K562 (cell line): ENCODE measurements around the gene HECW1. TPM values are rescaled to one million over a fixed set of nuclear protein-coding genes. Genes with fewer than 3 reads are reported as not detected.

Experiments used
- PCBP1 ChIP-seq: fragments of 200-400 bp; formaldehyde crosslinking; IDR thresholded peaks from 2 replicates; pipeline ENCODE4 v1.6.1; 2018; ENCODE audit warnings: mild to moderate bottlenecking, low read depth, low read length; ENCODE audit not compliant: poor library complexity, severe bottlenecking
- PML ChIP-seq: IDR thresholded peaks from 2 replicates; pipeline ENCODE4 v1.6.1; 2012; ENCODE audit warnings: low read length, inconsistent platforms
- RBBP5 ChIP-seq: fragments of 200-600 bp; sonication (generic); IDR thresholded peaks from 2 replicates; pipeline ENCODE4 v1.6.1; 2012; ENCODE audit warnings: borderline replicate concordance, mild to moderate bottlenecking, low read length, control low read depth, inconsistent platforms; ENCODE audit not compliant: insufficient read depth, poor library complexity, severe bottlenecking
- SMAD4 ChIP-seq: fragments of 250-450 bp; sonication (Bioruptor Pico); conservative IDR thresholded peaks from 2 replicates; pipeline ENCODE4 v1.8.0; 2021; ENCODE audit warnings: inconsistent platforms, mild to moderate bottlenecking, moderate library complexity
- U2AF1 ChIP-seq: fragments of 200-400 bp; formaldehyde crosslinking; optimal IDR thresholded peaks from 2 replicates; pipeline ENCODE3; 2017; ENCODE audit warnings: mild to moderate bottlenecking, low read depth, low read length, moderate library complexity
- polyA plus RNA-seq, 8 experiments: library from polyadenylated mRNA; depleted of rRNA in 4 of 8; stranded (reverse) in 5 of 8; unstranded in 3 of 8; fragments of >200 nt; fragmentation: Nextera tagmentation in 2 of 8; fragmentation: Illumina TruSeq in 1 of 8; extraction: Ambion mirVana in 2 of 8; extraction: Trizol in 1 of 8; gene quantifications; 2 replicates each; pipeline versions ENCODE4 v1.2.1 to v1.2.3, GENCODE V29; 2011 to 2014; ENCODE audit warnings: inconsistent platforms in 1 of 8, missing spikeins in 1 of 8
- total RNA-seq, 7 experiments: library from RNA; depleted of rRNA in 6 of 7; stranded (reverse); fragments of >200 nt in 6 of 7; fragmentation: Illumina TruSeq in 2 of 7; extraction: Trizol in 2 of 7; gene quantifications; 2 replicates each; pipeline versions ENCODE4 v1.2.1 to v1.2.3, GENCODE V29; 2011 to 2021; ENCODE audit warnings: low replicate concordance in 1 of 7
- TF ChIP-seq, protein P1 (sequence below): fragments of 450-650 bp; IDR thresholded peaks from 2 replicates; pipeline ENCODE4 v1.6.1; 2016; ENCODE audit warnings: mild to moderate bottlenecking, moderate library complexity
- TF ChIP-seq, protein P2 (sequence below): fragments of 450-650 bp; IDR thresholded peaks from 2 replicates; pipeline ENCODE4 v1.7.1; 2018; ENCODE audit warnings: mild to moderate bottlenecking, low read depth; ENCODE audit not compliant: partially characterized antibody
- TF ChIP-seq, protein P3 (sequence below): fragments of 200-800 bp; sonication (Bioruptor generic); IDR thresholded peaks from 2 replicates; pipeline ENCODE4 v1.6.1; 2017; ENCODE audit warnings: missing genetic modification characterization, missing compliant biosample characterization

The HECW1 gene
- total and polyA plus RNA-seq, 9 of the 15 experiments (the other 6 are each of a cell fraction or from before 2014, with no cell fraction given) = 0.07 to 0.31 (median 0.13) TPM; not detected in 4

DNA sequence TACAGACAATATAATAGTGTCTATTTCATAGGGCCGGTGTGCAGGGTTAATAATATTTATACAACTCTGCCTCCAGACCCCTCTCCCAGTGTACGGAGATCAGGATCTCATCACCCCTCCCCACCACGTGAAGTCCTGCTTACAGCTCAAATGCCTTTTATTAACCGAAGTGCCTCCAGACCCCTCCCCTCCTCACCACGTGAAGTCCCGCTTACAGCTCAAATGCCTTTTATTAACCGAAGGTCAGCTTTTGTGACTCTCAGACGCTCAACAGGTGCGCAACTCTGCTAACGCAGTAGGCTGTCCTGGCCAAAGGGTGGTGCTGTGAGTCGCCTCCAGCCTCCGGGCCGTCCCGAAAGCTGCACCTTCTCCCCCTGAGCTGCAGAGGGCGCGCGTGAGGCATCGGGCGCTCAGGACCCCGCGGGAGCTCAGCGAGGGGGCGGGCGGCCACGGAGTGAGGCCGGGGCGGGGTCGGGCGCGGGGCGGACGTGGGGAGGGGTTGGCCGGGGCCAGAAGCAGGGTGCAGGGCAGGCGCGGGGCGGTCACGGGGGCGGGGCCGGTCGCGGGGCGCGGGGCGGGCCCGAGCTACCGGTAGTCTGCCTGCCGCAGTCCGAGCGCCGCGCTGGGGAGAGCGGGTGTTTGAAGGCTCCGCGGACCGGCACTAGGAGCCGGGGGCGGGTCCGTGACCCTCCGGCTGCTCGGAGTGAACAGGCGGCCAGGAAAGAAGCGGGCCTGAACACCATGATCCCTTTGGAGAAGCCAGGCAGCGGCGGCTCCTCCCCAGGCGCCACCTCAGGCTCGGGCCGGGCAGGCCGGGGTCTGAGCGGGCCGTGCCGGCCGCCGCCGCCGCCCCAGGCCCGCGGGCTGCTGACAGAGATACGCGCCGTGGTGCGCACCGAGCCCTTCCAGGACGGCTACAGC is 470.3 kb downstream of the HECW1 start, which contains the start of gene STK17A (continued):
- TF ChIP-seq, protein P1, sequence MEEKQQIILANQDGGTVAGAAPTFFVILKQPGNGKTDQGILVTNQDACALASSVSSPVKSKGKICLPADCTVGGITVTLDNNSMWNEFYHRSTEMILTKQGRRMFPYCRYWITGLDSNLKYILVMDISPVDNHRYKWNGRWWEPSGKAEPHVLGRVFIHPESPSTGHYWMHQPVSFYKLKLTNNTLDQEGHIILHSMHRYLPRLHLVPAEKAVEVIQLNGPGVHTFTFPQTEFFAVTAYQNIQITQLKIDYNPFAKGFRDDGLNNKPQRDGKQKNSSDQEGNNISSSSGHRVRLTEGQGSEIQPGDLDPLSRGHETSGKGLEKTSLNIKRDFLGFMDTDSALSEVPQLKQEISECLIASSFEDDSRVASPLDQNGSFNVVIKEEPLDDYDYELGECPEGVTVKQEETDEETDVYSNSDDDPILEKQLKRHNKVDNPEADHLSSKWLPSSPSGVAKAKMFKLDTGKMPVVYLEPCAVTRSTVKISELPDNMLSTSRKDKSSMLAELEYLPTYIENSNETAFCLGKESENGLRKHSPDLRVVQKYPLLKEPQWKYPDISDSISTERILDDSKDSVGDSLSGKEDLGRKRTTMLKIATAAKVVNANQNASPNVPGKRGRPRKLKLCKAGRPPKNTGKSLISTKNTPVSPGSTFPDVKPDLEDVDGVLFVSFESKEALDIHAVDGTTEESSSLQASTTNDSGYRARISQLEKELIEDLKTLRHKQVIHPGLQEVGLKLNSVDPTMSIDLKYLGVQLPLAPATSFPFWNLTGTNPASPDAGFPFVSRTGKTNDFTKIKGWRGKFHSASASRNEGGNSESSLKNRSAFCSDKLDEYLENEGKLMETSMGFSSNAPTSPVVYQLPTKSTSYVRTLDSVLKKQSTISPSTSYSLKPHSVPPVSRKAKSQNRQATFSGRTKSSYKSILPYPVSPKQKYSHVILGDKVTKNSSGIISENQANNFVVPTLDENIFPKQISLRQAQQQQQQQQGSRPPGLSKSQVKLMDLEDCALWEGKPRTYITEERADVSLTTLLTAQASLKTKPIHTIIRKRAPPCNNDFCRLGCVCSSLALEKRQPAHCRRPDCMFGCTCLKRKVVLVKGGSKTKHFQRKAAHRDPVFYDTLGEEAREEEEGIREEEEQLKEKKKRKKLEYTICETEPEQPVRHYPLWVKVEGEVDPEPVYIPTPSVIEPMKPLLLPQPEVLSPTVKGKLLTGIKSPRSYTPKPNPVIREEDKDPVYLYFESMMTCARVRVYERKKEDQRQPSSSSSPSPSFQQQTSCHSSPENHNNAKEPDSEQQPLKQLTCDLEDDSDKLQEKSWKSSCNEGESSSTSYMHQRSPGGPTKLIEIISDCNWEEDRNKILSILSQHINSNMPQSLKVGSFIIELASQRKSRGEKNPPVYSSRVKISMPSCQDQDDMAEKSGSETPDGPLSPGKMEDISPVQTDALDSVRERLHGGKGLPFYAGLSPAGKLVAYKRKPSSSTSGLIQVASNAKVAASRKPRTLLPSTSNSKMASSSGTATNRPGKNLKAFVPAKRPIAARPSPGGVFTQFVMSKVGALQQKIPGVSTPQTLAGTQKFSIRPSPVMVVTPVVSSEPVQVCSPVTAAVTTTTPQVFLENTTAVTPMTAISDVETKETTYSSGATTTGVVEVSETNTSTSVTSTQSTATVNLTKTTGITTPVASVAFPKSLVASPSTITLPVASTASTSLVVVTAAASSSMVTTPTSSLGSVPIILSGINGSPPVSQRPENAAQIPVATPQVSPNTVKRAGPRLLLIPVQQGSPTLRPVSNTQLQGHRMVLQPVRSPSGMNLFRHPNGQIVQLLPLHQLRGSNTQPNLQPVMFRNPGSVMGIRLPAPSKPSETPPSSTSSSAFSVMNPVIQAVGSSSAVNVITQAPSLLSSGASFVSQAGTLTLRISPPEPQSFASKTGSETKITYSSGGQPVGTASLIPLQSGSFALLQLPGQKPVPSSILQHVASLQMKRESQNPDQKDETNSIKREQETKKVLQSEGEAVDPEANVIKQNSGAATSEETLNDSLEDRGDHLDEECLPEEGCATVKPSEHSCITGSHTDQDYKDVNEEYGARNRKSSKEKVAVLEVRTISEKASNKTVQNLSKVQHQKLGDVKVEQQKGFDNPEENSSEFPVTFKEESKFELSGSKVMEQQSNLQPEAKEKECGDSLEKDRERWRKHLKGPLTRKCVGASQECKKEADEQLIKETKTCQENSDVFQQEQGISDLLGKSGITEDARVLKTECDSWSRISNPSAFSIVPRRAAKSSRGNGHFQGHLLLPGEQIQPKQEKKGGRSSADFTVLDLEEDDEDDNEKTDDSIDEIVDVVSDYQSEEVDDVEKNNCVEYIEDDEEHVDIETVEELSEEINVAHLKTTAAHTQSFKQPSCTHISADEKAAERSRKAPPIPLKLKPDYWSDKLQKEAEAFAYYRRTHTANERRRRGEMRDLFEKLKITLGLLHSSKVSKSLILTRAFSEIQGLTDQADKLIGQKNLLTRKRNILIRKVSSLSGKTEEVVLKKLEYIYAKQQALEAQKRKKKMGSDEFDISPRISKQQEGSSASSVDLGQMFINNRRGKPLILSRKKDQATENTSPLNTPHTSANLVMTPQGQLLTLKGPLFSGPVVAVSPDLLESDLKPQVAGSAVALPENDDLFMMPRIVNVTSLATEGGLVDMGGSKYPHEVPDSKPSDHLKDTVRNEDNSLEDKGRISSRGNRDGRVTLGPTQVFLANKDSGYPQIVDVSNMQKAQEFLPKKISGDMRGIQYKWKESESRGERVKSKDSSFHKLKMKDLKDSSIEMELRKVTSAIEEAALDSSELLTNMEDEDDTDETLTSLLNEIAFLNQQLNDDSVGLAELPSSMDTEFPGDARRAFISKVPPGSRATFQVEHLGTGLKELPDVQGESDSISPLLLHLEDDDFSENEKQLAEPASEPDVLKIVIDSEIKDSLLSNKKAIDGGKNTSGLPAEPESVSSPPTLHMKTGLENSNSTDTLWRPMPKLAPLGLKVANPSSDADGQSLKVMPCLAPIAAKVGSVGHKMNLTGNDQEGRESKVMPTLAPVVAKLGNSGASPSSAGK = no peak
- TF ChIP-seq, protein P2, sequence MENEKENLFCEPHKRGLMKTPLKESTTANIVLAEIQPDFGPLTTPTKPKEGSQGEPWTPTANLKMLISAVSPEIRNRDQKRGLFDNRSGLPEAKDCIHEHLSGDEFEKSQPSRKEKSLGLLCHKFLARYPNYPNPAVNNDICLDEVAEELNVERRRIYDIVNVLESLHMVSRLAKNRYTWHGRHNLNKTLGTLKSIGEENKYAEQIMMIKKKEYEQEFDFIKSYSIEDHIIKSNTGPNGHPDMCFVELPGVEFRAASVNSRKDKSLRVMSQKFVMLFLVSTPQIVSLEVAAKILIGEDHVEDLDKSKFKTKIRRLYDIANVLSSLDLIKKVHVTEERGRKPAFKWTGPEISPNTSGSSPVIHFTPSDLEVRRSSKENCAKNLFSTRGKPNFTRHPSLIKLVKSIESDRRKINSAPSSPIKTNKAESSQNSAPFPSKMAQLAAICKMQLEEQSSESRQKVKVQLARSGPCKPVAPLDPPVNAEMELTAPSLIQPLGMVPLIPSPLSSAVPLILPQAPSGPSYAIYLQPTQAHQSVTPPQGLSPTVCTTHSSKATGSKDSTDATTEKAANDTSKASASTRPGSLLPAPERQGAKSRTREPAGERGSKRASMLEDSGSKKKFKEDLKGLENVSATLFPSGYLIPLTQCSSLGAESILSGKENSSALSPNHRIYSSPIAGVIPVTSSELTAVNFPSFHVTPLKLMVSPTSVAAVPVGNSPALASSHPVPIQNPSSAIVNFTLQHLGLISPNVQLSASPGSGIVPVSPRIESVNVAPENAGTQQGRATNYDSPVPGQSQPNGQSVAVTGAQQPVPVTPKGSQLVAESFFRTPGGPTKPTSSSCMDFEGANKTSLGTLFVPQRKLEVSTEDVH = no peak
- TF ChIP-seq U2AF1 (no peak), PML (peak; percentile 21; the same call in 1 of the 2 replicates), PCBP1 (no peak), RBBP5 (no peak), SMAD4 (no peak)
- TF ChIP-seq, protein P3, sequence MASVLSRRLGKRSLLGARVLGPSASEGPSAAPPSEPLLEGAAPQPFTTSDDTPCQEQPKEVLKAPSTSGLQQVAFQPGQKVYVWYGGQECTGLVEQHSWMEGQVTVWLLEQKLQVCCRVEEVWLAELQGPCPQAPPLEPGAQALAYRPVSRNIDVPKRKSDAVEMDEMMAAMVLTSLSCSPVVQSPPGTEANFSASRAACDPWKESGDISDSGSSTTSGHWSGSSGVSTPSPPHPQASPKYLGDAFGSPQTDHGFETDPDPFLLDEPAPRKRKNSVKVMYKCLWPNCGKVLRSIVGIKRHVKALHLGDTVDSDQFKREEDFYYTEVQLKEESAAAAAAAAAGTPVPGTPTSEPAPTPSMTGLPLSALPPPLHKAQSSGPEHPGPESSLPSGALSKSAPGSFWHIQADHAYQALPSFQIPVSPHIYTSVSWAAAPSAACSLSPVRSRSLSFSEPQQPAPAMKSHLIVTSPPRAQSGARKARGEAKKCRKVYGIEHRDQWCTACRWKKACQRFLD = no peak
